ENCODE results near the gene LSM2.
"Not testable (repeated sequence)": the region's sequence is repeated elsewhere in the genome, so short reads cannot be mapped to it uniquely, and the experiment has no call there.

The LSM2 gene

GRCh38 chr6:31806470-31807272 is at the start of gene LSM2:
TSS of gene LSM2 (minus strand) at chr6:31806966. CDS start at chr6:31806757, 209 bp downstream.
- DNase-seq = peak; percentile 88

GRCh38 chr6:31851980-31852718 is 45.4 kb upstream of the LSM2 start:
- DNase-seq = not testable (repeated sequence)

- no peak for DNase-seq
Observed at GRCh38 chr6:31851485-31851832, 44.7 kb upstream of the LSM2 start.

GRCh38 chr6:31850765-31851484 is 44.2 kb upstream of the LSM2 start:
- DNase-seq = no peak

GRCh38 chr6:31847276-31847978 is 40.7 kb upstream of the LSM2 start:
- no peak for DNase-seq

- DNase-seq = no peak
Observed at GRCh38 chr6:31844507-31844906, 37.7 kb upstream of the LSM2 start.

- no peak for DNase-seq
Observed at GRCh38 chr6:31842053-31842452, 35.3 kb upstream of the LSM2 start.

- not testable (repeated sequence) for DNase-seq
Observed at GRCh38 chr6:31839779-31840126, 33.0 kb upstream of the LSM2 start.

- DNase-seq = no peak
Observed at GRCh38 chr6:31838968-31839367, 32.2 kb upstream of the LSM2 start.

- not testable (repeated sequence) for DNase-seq
Observed at GRCh38 chr6:31838114-31838553, 31.4 kb upstream of the LSM2 start.

- DNase-seq = no peak
Observed at GRCh38 chr6:31837369-31838113, 30.8 kb upstream of the LSM2 start.

- no peak for DNase-seq
Observed at GRCh38 chr6:31836474-31837368, 30.0 kb upstream of the LSM2 start.

- peak; percentile 36 for DNase-seq
Observed at GRCh38 chr6:31836047-31836473, 29.3 kb upstream of the LSM2 start.

- peak; percentile 94 for DNase-seq
Observed at GRCh38 chr6:31834367-31835250, 27.8 kb upstream of the LSM2 start.

GRCh38 chr6:31831350-31832215 is 24.8 kb upstream of the LSM2 start:
- no peak for DNase-seq

- no peak for DNase-seq
Observed at GRCh38 chr6:31830886-31831335, 24.1 kb upstream of the LSM2 start.

- DNase-seq = peak; percentile 45
Observed at GRCh38 chr6:31829633-31830283, 23.0 kb upstream of the LSM2 start.

Data from NCI-H2029 treated with DMSO at 0.1 percent for 48 hours (cell line).